Mesodermal cell (in vitro differentiated cells): ENCODE results near the gene ANKRD13C. TPM values are rescaled to one million over a fixed set of nuclear protein-coding genes. Genes with fewer than 3 reads are reported as not detected.

ENCODE experiments used
- H3K27ac ChIP-seq: 2 replicates; pipeline ENCODE4 v1.7.0; 2013; ENCODE audit warnings: mild to moderate bottlenecking, low read depth, low read length, moderate library complexity; ENCODE audit not compliant: severe bottlenecking
- H3K36me3 ChIP-seq: 2 replicates; pipeline ENCODE4 v1.7.1; 2013; ENCODE audit warnings: mild to moderate bottlenecking, low read length, moderate library complexity; ENCODE audit not compliant: control insufficient read depth, insufficient read depth
- H3K4me1 ChIP-seq: one replicate; pipeline ENCODE4 v1.7.1; 2013; ENCODE audit warnings: mild to moderate bottlenecking, low read length; ENCODE audit not compliant: insufficient read depth, control insufficient read depth, poor library complexity, severe bottlenecking
- H3K4me3 ChIP-seq: 2 replicates; pipeline ENCODE4 v1.7.0; 2013; ENCODE audit warnings: low read length, control low read depth, mild to moderate bottlenecking; ENCODE audit not compliant: insufficient read depth, poor library complexity, severe bottlenecking; ENCODE audit errors: extremely low read depth
- H3K9me3 ChIP-seq: 2 replicates; pipeline ENCODE4 v1.7.1; 2013; ENCODE audit warnings: mild to moderate bottlenecking, low read length, moderate library complexity; ENCODE audit not compliant: control insufficient read depth
- WGBS, 2 experiments: methylation state at CpG; one replicate each; pipeline ENCODE4 v1.1.5; 2013; ENCODE audit warnings: missing lambda C conversion rate in 2 of 2; ENCODE audit not compliant: insufficient coverage in 2 of 2; 5-methylcytosine and 5-hydroxymethylcytosine counted together
- polyA plus RNA-seq, 2 experiments: library from polyadenylated mRNA; stranded (reverse); fragments of 50-300 nt; gene quantifications; one replicate each; pipeline ENCODE4 v1.2.3, GENCODE V29; 2013

The ANKRD13C gene
- 21.5 TPM for polyA plus RNA-seq (2013, experiment 1 of 2)
- polyA plus RNA-seq (2013, experiment 2 of 2): 22.5 TPM

GRCh38 chr1:70354332-70355110 is at the start of gene ANKRD13C:
Gene ANKRD13C (minus strand): TSS chr1:70354722. CDS start chr1:70354408, 314 bp downstream.
- Histone ChIP-seq H3K4me1 (no peaks in the 10 kb centered on the region), H3K4me3 (peak within 1 kb of the TSS; percentile 96), H3K27ac (peak within 1 kb of the TSS; percentile 99), H3K9me3 (no peaks in the 10 kb centered on the region), H3K36me3 (peaks cover 9% of the 10 kb centered on the region)
- 0 to 1% methylated on average over 52 to 64 of the region's 65 CpGs for WGBS, 2 experiments

- Histone ChIP-seq H3K27ac (no peak overlapping the region), H3K9me3 (no peaks in the 10 kb centered on the region), H3K36me3 (no peaks in the 10 kb centered on the region), H3K4me1 (no peaks in the 10 kb centered on the region), H3K4me3 (no peak overlapping the region)
- WGBS, 2 experiments: 86 to 100% methylated on average over 1 of the region's 2 CpGs
Measured at GRCh38 chr1:70403759-70404158, 49.2 kb upstream of the ANKRD13C start.

GRCh38 chr1:70401974-70402373 is 47.5 kb upstream of the ANKRD13C start:
- Histone ChIP-seq H3K4me3 (no peak overlapping the region), H3K9me3 (no peaks in the 10 kb centered on the region), H3K27ac (no peak overlapping the region), H3K36me3 (no peaks in the 10 kb centered on the region), H3K4me1 (no peaks in the 10 kb centered on the region)
- 83 to 100% methylated on average over 1 of the region's 1 CpG for WGBS, 2 experiments

- Histone ChIP-seq H3K4me3 (no peak overlapping the region), H3K36me3 (no peaks in the 10 kb centered on the region), H3K27ac (no peak overlapping the region), H3K9me3 (no peaks in the 10 kb centered on the region), H3K4me1 (no peaks in the 10 kb centered on the region)
- WGBS, 2 experiments: 60 to 100% methylated on average over 1 of the region's 1 CpG
Measured at GRCh38 chr1:70400335-70400734, 45.8 kb upstream of the ANKRD13C start.

GRCh38 chr1:70397013-70397412 is 42.5 kb upstream of the ANKRD13C start:
- Histone ChIP-seq H3K36me3 (no peaks in the 10 kb centered on the region), H3K4me3 (no peak overlapping the region), H3K9me3 (no peaks in the 10 kb centered on the region), H3K4me1 (no peaks in the 10 kb centered on the region), H3K27ac (no peak overlapping the region)
- WGBS, 2 experiments: 75 to 91% methylated on average over 2 of the region's 7 CpGs

- Histone ChIP-seq H3K9me3 (no peaks in the 10 kb centered on the region), H3K4me3 (no peak overlapping the region), H3K36me3 (no peaks in the 10 kb centered on the region), H3K27ac (no peak overlapping the region), H3K4me1 (no peaks in the 10 kb centered on the region)
- WGBS, 2 experiments: no CpG with 5 or more reads among the region's 2 CpGs
Measured at GRCh38 chr1:70396607-70397006, 42.1 kb upstream of the ANKRD13C start.

DNA sequence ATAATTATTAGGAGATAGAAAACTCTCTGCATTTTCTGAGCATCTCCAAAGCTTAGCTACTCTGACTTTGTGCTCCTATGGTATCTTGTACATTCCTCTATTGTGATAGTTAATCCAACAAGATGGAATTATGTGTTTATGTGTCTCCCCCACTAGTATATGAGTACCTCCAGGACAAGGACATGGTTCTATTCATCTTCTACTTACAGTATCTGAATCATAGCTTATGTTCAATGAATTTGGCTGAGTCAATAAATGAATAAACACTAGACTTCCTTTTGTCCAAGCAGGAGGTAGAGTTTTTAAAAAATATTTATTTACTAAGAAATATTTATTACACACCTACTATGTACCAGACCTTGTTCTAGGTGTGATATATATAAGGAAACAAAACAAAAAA is 38.1 kb upstream of the ANKRD13C start:
- no peaks in the 10 kb centered on the region for H3K9me3 ChIP-seq
- no peaks in the 10 kb centered on the region for H3K4me1 ChIP-seq
- H3K27ac ChIP-seq: no peak overlapping the region
- no peak overlapping the region for H3K4me3 ChIP-seq
- no peaks in the 10 kb centered on the region for H3K36me3 ChIP-seq

DNA sequence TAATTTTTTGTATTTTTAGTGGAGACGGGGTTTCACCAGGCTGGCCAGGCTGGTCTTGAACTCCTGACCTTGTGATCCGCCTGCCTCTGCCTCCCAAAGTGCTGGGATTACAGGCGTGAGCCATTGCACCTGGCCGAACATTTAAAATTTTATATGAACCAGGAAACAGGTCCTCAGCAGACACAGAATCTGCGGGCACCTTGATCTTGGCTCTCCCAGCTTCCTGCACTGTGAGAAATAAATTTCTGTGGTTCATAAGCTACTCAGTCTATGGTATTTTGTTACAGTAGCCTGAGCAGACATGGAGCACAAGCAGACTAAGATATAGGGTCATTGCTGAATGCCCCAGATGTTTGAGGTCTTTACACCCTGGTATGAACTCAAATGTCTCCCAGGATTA is 33.0 kb upstream of the ANKRD13C start:
- 89 to 98% methylated on average over 5 of the region's 5 CpGs for WGBS, 2 experiments
- H3K9me3 ChIP-seq: no peaks in the 10 kb centered on the region
- H3K4me3 ChIP-seq: no peak overlapping the region
- H3K4me1 ChIP-seq: no peaks in the 10 kb centered on the region
- no peaks in the 10 kb centered on the region for H3K36me3 ChIP-seq
- no peak overlapping the region for H3K27ac ChIP-seq

GRCh38 chr1:70386121-70386520 is 31.6 kb upstream of the ANKRD13C start:
- no peaks in the 10 kb centered on the region for H3K36me3 ChIP-seq
- H3K27ac ChIP-seq: no peak overlapping the region
- no CpG with 5 or more reads among the region's 2 CpGs for WGBS, 2 experiments

DNA sequence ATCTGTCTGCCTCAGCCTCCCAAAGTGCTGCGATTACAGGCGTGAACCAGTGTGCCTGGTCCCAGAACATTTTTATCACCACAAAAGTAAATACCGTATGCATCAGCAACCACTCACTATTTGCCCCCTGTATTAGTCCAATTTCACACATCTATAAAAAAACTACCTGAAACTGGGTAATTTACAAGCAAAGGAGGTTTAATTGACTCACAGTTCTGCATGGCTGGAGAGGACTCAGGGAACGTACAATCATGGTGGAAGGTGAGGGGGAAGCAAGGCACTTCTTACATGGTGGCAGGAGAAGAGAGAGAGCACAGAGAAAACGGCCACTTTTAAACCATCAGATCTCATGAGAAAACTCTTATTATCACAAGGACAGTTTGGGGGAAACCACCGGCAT is 31.0 kb upstream of the ANKRD13C start:
- H3K4me3 ChIP-seq: no peak overlapping the region
- no peaks in the 10 kb centered on the region for H3K9me3 ChIP-seq
- no peaks in the 10 kb centered on the region for H3K36me3 ChIP-seq
- no peaks in the 10 kb centered on the region for H3K4me1 ChIP-seq
- WGBS, 2 experiments: 91 to 100% methylated on average over 2 to 3 of the region's 6 CpGs
- no peak overlapping the region for H3K27ac ChIP-seq

More at GRCh38 chr1:70386121-70386520, 31.6 kb upstream of the ANKRD13C start:
- Histone ChIP-seq H3K9me3 (no peaks in the 10 kb centered on the region), H3K4me3 (no peak overlapping the region), H3K4me1 (no peaks in the 10 kb centered on the region)

GRCh38 chr1:70384542-70384941 is 30.0 kb upstream of the ANKRD13C start:
- no peaks in the 10 kb centered on the region for H3K36me3 ChIP-seq
- WGBS, 2 experiments: no CpG with 5 or more reads among the region's 2 CpGs

More at GRCh38 chr1:70384542-70384941, 30.0 kb upstream of the ANKRD13C start:
- Histone ChIP-seq H3K9me3 (no peaks in the 10 kb centered on the region), H3K27ac (no peak overlapping the region), H3K4me3 (no peak overlapping the region), H3K4me1 (no peaks in the 10 kb centered on the region)
